ENCODE results near the gene TSPEAR.

GRCh38 chr21:44686843-44687561 is 24.4 kb downstream of the TSPEAR start:
- no peak for TF ChIP-seq ZSCAN18 (CRISPR knock-in tag; IDR thresholded peaks at IDR 0.05)
- TF ChIP-seq, protein P1, sequence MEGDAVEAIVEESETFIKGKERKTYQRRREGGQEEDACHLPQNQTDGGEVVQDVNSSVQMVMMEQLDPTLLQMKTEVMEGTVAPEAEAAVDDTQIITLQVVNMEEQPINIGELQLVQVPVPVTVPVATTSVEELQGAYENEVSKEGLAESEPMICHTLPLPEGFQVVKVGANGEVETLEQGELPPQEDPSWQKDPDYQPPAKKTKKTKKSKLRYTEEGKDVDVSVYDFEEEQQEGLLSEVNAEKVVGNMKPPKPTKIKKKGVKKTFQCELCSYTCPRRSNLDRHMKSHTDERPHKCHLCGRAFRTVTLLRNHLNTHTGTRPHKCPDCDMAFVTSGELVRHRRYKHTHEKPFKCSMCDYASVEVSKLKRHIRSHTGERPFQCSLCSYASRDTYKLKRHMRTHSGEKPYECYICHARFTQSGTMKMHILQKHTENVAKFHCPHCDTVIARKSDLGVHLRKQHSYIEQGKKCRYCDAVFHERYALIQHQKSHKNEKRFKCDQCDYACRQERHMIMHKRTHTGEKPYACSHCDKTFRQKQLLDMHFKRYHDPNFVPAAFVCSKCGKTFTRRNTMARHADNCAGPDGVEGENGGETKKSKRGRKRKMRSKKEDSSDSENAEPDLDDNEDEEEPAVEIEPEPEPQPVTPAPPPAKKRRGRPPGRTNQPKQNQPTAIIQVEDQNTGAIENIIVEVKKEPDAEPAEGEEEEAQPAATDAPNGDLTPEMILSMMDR (IDR thresholded peaks at IDR 0.05), result no peak
- TF ChIP-seq STAT6 (CRISPR knock-in tag; conservative IDR thresholded peaks at IDR 0.05; ENCODE audit: low read depth), result no peak
- TF ChIP-seq E2F5 (CRISPR knock-in tag; IDR thresholded peaks at IDR 0.05), result no peak
- TF ChIP-seq MYBL2 (CRISPR knock-in tag; IDR thresholded peaks at IDR 0.05), result no peak
- TF ChIP-seq, protein P2, sequence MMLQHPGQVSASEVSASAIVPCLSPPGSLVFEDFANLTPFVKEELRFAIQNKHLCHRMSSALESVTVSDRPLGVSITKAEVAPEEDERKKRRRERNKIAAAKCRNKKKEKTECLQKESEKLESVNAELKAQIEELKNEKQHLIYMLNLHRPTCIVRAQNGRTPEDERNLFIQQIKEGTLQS (CRISPR knock-in tag; conservative IDR thresholded peaks at IDR 0.05), result no peak
- TF ChIP-seq JUN (CRISPR knock-in tag; IDR thresholded peaks at IDR 0.05), result no peak
- TF ChIP-seq ZNF263 (CRISPR knock-in tag; IDR thresholded peaks at IDR 0.05; ENCODE audit: low read depth), result no peak
- no peak for TF ChIP-seq USF2 (CRISPR knock-in tag; IDR thresholded peaks at IDR 0.05)
- no peak for TF ChIP-seq USF1 (CRISPR knock-in tag; IDR thresholded peaks at IDR 0.05)
- no peak for TF ChIP-seq ZBTB43 (CRISPR knock-in tag; IDR thresholded peaks at IDR 0.05)
- TF ChIP-seq IRF2 (CRISPR knock-in tag; IDR thresholded peaks at IDR 0.05; ENCODE audit: borderline replicate concordance, low read depth), result no peak
- no peak for TF ChIP-seq ESRRA (CRISPR knock-in tag; IDR thresholded peaks at IDR 0.05; ENCODE audit: borderline replicate concordance)
